ENCODE results near the gene HSPA8.

HSPA8 gene

GRCh38 chr11:123072762-123073161 lies 10.8 kb upstream of the HSPA8 start:
- no peak for DNase-seq (ENCODE audit: low read depth in 2 of 2)
- no peak for TF ChIP-seq CTCF (IDR thresholded peaks at IDR 0.05; ENCODE audit: low read depth, low read length)
- H3K4me3 ChIP-seq (replicated peaks in 1 of 2; ENCODE audit: low read depth in 2 of 2, low read length in 2 of 2) = no peak overlapping the region

GRCh38 chr11:123072332-123072761 lies 10.4 kb upstream of the HSPA8 start:
- no peak for DNase-seq (ENCODE audit: low read depth in 2 of 2)
- H3K4me3 ChIP-seq (replicated peaks in 1 of 2; ENCODE audit: low read depth in 2 of 2, low read length in 2 of 2) = no peak overlapping the region
- TF ChIP-seq CTCF (IDR thresholded peaks at IDR 0.05; ENCODE audit: low read depth, low read length) = no peak

- no peak for TF ChIP-seq CTCF (IDR thresholded peaks at IDR 0.05; ENCODE audit: low read depth, low read length)
Observed at GRCh38 chr11:123069908-123070821, 8.2 kb upstream of the HSPA8 start.

GRCh38 chr11:123065621-123066020 lies 3.7 kb upstream of the HSPA8 start:
- no peak for TF ChIP-seq CTCF (IDR thresholded peaks at IDR 0.05; ENCODE audit: low read depth, low read length)
- no peak overlapping the region for H3K4me3 ChIP-seq (replicated peaks in 1 of 2; ENCODE audit: low read depth in 2 of 2, low read length in 2 of 2)
- DNase-seq (ENCODE audit: low read depth in 2 of 2) = peak; percentile 64 to 78

More at GRCh38 chr11:123069908-123070821, 8.2 kb upstream of the HSPA8 start:
- DNase-seq (ENCODE audit: low read depth in 2 of 2) = no peak
- no peak overlapping the region for H3K4me3 ChIP-seq (replicated peaks in 1 of 2; ENCODE audit: low read depth in 2 of 2, low read length in 2 of 2)

GRCh38 chr11:123063826-123064657 lies 2.1 kb upstream of the HSPA8 start:
- DNase-seq (ENCODE audit: low read depth in 2 of 2) = peak in 1 of 2 donors; percentile 58
- H3K4me3 ChIP-seq (replicated peaks in 1 of 2; ENCODE audit: low read depth in 2 of 2, low read length in 2 of 2) = peak overlapping the region in 1 of 2 donors; percentile 78
- no peak for TF ChIP-seq CTCF (IDR thresholded peaks at IDR 0.05; ENCODE audit: low read depth, low read length)

- no peak for TF ChIP-seq CTCF (IDR thresholded peaks at IDR 0.05; ENCODE audit: low read depth, low read length)
- peak; percentile 71 to 84 for DNase-seq (ENCODE audit: low read depth in 2 of 2)
- H3K4me3 ChIP-seq (replicated peaks in 1 of 2; ENCODE audit: low read depth in 2 of 2, low read length in 2 of 2) = peak overlapping the region; percentile 78 to 97
Observed at GRCh38 chr11:123062892-123063825, 1.2 kb upstream of the HSPA8 start.

All from cardiac fibroblast (primary cell).